K562 (cell line): ENCODE measurements around the gene LCN15. TPM values are rescaled to one million over a fixed set of nuclear protein-coding genes. Genes with fewer than 3 reads are reported as not detected.

ENCODE experiments used
- CBX8 ChIP-seq: fragments of 200-600 bp; sonication (generic); IDR thresholded peaks from 2 replicates; pipeline ENCODE4 v1.6.1; 2012; ENCODE audit warnings: borderline replicate concordance, mixed run types, low read depth, mild to moderate bottlenecking, moderate library complexity, mixed read lengths, low read length, control low read depth, inconsistent platforms; ENCODE audit not compliant: poor library complexity, severe bottlenecking; ENCODE audit errors: extremely low read depth
- EWSR1 ChIP-seq: fragments of 450-650 bp; IDR thresholded peaks from 2 replicates; pipeline ENCODE4 v1.6.1; 2018; ENCODE audit warnings: borderline replicate concordance, mild to moderate bottlenecking, low read depth, moderate library complexity; ENCODE audit not compliant: partially characterized antibody
- OTX1 ChIP-seq: fragments of 450-650 bp; formaldehyde crosslinking; IDR thresholded peaks from 2 replicates; pipeline ENCODE4 v1.4.0; 2022; ENCODE audit warnings: mild to moderate bottlenecking
- PHF8 ChIP-seq: fragments of 200-600 bp; sonication (generic); IDR thresholded peaks from 2 replicates; pipeline ENCODE4 v1.6.1; 2012; ENCODE audit warnings: mixed run types, mild to moderate bottlenecking, inconsistent platforms, low read length, moderate library complexity, borderline replicate concordance
- RAD51 ChIP-seq: fragments of 450-650 bp; IDR thresholded peaks from 2 replicates; pipeline ENCODE4 v1.7.1; 2016; ENCODE audit warnings: low read depth, mild to moderate bottlenecking, borderline replicate concordance
- SREBF1 ChIP-seq: fragments of 150-350 bp; IDR thresholded peaks from 2 replicates; pipeline ENCODE4 v1.6.1; 2014; ENCODE audit warnings: antibody characterized with exemption, low read depth, low read length, borderline replicate concordance
- SREBF2 ChIP-seq: sonication (generic); formaldehyde crosslinking; IDR thresholded peaks from 2 replicates; pipeline ENCODE4 v1.4.0; 2020; ENCODE audit warnings: mild to moderate bottlenecking, missing genetic modification reagents
- SRF ChIP-seq, 2 experiments: fragments of 250-450, 450-650 bp in 1 of 2; sonication (Bioruptor Pico) in 1 of 2; sonication (generic) in 1 of 2; formaldehyde crosslinking; IDR thresholded peaks; 2 replicates each; pipeline versions ENCODE4 v1.5.0 to v1.5.1; 2020 to 2022; ENCODE audit warnings: mild to moderate bottlenecking in 1 of 2, missing genetic modification reagents in 1 of 2
- TAL1 ChIP-seq: fragments of 450-650 bp; IDR thresholded peaks from 2 replicates; pipeline ENCODE4 v1.6.1; 2016; ENCODE audit warnings: mild to moderate bottlenecking
- ZNF12 ChIP-seq: sonication (generic); formaldehyde crosslinking; IDR thresholded peaks from 2 replicates; pipeline ENCODE4 v1.4.0; 2020; ENCODE audit warnings: mild to moderate bottlenecking, missing genetic modification reagents
- ZNF696 ChIP-seq: fragments of 250-450 bp; sonication (Bioruptor Pico); conservative IDR thresholded peaks from 2 replicates; pipeline ENCODE4 v1.4.0; 2020; ENCODE audit warnings: mild to moderate bottlenecking, moderate library complexity
- polyA plus RNA-seq, 8 experiments: library from polyadenylated mRNA; depleted of rRNA in 4 of 8; stranded (reverse) in 5 of 8; unstranded in 3 of 8; fragments of >200 nt; fragmentation: Nextera tagmentation in 2 of 8; fragmentation: Illumina TruSeq in 1 of 8; extraction: Ambion mirVana in 2 of 8; extraction: Trizol in 1 of 8; gene quantifications; 2 replicates each; pipeline versions ENCODE4 v1.2.1 to v1.2.3, GENCODE V29; 2011 to 2014; ENCODE audit warnings: inconsistent platforms in 1 of 8, missing spikeins in 1 of 8
- total RNA-seq, 7 experiments: library from RNA; depleted of rRNA in 6 of 7; stranded (reverse); fragments of >200 nt in 6 of 7; fragmentation: Illumina TruSeq in 2 of 7; extraction: Trizol in 2 of 7; gene quantifications; 2 replicates each; pipeline versions ENCODE4 v1.2.1 to v1.2.3, GENCODE V29; 2011 to 2021; ENCODE audit warnings: low replicate concordance in 1 of 7
- TF ChIP-seq, protein P1 (sequence below): fragments of 250-450 bp; sonication (Bioruptor Pico); IDR thresholded peaks from 2 replicates; pipeline ENCODE4 v1.4.0; 2020
- TF ChIP-seq, protein P2 (sequence below): fragments of 450-650 bp; formaldehyde crosslinking; IDR thresholded peaks from 2 replicates; pipeline ENCODE4 v1.4.0; 2020; ENCODE audit warnings: mild to moderate bottlenecking, mixed read lengths
- TF ChIP-seq, protein P3 (sequence below): fragments of 250-450 bp; sonication (Bioruptor Pico); IDR thresholded peaks from 2 replicates; pipeline ENCODE4 v1.4.0; 2020; ENCODE audit warnings: mild to moderate bottlenecking

LCN15 gene
- total and polyA plus RNA-seq, 9 of the 15 experiments (the other 6 are each of a cell fraction or from before 2014, with no cell fraction given) = 0.66 TPM; not detected in 8

DNA sequence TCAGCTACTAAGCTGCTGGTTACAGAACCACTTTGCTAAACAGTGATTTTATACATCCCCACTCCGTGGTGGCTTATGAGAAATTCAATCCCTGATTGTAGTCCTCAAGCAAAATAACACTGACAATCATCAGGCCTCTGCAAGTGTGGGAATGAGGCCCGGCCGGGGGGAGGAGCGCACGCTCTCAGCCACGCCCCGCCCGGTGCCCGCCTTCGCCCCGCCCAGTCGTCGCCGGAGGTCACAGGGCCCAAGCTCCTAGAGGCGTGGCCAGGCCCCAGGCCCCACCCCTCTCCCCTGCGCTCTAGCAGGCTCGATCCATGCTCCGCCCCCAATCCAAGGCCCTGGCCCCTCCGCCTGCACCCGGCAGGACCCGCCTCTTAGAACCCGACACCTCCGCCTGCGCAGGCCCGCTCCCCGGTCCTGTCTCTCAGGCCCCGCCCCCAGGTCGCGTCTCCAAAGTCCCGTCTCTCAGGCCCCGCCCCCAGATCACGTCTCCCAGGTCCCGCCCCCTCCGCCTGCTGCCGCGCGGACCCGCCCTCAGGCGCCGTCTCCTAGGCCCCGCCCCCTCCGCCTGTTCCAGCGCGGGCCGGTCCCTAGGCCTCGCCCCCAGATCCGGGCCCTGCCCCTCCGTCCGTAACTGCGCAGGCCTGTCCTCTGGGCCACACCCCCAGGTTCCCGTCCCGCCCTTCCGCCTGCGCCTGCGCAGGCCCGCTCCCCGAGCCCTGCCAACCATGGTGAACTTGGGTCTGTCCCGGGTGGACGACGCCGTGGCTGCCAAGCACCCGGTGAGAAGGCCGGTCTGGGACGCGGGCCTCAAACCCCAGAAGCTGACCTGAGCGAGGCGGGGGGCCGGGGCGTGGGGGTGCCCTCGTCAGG is 26.6 kb upstream of the LCN15 start, which contains the start of gene TMEM141 (continued):
- TF ChIP-seq, protein P1, sequence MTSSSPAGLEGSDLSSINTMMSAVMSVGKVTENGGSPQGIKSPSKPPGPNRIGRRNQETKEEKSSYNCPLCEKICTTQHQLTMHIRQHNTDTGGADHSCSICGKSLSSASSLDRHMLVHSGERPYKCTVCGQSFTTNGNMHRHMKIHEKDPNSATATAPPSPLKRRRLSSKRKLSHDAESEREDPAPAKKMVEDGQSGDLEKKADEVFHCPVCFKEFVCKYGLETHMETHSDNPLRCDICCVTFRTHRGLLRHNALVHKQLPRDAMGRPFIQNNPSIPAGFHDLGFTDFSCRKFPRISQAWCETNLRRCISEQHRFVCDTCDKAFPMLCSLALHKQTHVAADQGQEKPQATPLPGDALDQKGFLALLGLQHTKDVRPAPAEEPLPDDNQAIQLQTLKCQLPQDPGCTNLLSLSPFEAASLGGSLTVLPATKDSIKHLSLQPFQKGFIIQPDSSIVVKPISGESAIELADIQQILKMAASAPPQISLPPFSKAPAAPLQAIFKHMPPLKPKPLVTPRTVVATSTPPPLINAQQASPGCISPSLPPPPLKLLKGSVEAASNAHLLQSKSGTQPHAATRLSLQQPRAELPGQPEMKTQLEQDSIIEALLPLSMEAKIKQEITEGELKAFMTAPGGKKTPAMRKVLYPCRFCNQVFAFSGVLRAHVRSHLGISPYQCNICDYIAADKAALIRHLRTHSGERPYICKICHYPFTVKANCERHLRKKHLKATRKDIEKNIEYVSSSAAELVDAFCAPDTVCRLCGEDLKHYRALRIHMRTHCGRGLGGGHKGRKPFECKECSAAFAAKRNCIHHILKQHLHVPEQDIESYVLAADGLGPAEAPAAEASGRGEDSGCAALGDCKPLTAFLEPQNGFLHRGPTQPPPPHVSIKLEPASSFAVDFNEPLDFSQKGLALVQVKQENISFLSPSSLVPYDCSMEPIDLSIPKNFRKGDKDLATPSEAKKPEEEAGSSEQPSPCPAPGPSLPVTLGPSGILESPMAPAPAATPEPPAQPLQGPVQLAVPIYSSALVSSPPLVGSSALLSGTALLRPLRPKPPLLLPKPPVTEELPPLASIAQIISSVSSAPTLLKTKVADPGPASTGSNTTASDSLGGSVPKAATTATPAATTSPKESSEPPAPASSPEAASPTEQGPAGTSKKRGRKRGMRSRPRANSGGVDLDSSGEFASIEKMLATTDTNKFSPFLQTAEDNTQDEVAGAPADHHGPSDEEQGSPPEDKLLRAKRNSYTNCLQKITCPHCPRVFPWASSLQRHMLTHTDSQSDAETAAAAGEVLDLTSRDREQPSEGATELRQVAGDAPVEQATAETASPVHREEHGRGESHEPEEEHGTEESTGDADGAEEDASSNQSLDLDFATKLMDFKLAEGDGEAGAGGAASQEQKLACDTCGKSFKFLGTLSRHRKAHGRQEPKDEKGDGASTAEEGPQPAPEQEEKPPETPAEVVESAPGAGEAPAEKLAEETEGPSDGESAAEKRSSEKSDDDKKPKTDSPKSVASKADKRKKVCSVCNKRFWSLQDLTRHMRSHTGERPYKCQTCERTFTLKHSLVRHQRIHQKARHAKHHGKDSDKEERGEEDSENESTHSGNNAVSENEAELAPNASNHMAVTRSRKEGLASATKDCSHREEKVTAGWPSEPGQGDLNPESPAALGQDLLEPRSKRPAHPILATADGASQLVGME (CRISPR knock-in tag) = no peak
- TF ChIP-seq SRF (CRISPR knock-in tag; IDR thresholded peaks at IDR 0.05) = peak in 1 of 2 experiments; percentile 59; a peak in 1 of 4 replicates
- TF ChIP-seq SREBF1 = no peak
- peak; percentile 44; the same call in 1 of the 2 replicates for TF ChIP-seq OTX1
- no peak for TF ChIP-seq TAL1
- TF ChIP-seq, protein P2, sequence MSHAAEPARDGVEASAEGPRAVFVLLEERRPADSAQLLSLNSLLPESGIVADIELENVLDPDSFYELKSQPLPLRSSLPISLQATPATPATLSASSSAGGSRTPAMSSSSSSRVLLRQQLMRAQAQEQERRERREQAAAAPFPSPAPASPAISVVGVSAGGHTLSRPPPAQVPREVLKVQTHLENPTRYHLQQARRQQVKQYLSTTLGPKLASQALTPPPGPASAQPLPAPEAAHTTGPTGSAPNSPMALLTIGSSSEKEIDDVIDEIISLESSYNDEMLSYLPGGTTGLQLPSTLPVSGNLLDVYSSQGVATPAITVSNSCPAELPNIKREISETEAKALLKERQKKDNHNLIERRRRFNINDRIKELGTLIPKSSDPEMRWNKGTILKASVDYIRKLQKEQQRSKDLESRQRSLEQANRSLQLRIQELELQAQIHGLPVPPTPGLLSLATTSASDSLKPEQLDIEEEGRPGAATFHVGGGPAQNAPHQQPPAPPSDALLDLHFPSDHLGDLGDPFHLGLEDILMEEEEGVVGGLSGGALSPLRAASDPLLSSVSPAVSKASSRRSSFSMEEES = no peak
- no peak for TF ChIP-seq ZNF696 (CRISPR knock-in tag)
- TF ChIP-seq, protein P3, sequence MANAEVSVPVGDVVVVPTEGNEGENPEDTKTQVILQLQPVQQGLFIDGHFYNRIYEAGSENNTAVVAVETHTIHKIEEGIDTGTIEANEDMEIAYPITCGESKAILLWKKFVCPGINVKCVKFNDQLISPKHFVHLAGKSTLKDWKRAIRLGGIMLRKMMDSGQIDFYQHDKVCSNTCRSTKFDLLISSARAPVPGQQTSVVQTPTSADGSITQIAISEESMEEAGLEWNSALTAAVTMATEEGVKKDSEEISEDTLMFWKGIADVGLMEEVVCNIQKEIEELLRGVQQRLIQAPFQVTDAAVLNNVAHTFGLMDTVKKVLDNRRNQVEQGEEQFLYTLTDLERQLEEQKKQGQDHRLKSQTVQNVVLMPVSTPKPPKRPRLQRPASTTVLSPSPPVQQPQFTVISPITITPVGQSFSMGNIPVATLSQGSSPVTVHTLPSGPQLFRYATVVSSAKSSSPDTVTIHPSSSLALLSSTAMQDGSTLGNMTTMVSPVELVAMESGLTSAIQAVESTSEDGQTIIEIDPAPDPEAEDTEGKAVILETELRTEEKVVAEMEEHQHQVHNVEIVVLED (CRISPR knock-in tag) = peak; percentile 21; the same call in 1 of the 2 replicates
- TF ChIP-seq PHF8 = peak; percentile 61; the same call in 1 of the 2 replicates
- no peak for TF ChIP-seq ZNF12 (CRISPR knock-in tag)
- no peak for TF ChIP-seq EWSR1
- no peak; the same call in 1 of the 2 replicates for TF ChIP-seq RAD51
- TF ChIP-seq SREBF2 (CRISPR knock-in tag) = no peak
- no peak for TF ChIP-seq CBX8
